Neural cell (in vitro differentiated cells): ENCODE data around the gene PGAM2. TPM values are rescaled to one million over a fixed set of nuclear protein-coding genes. Genes with fewer than 3 reads are reported as not detected.

Experiments
- H2AFZ ChIP-seq: fragments of 200-600, 300-800 bp; sonication (generic), shearing (Covaris generic); 2 replicates; pipeline ENCODE4 v1.6.0; 2014; ENCODE audit warnings: low read depth, mild to moderate bottlenecking, antibody characterized with exemption, low read length, moderate library complexity
- H3F3A ChIP-seq: fragments of 200-600 bp; shearing (Covaris generic); 2 replicates; pipeline ENCODE4 v1.6.1; 2016; ENCODE audit warnings: mild to moderate bottlenecking, moderate library complexity, mixed read lengths, antibody characterized with exemption, low read length; ENCODE audit not compliant: insufficient read depth, poor library complexity, severe bottlenecking
- H3K27ac ChIP-seq: fragments of 200-600, 300-800 bp; sonication (generic), shearing (Covaris generic); 2 replicates; pipeline ENCODE4 v1.5.1; 2014; ENCODE audit warnings: mild to moderate bottlenecking, low read length, moderate library complexity
- H3K27me3 ChIP-seq: fragments of 300-800, 200-600 bp; sonication (generic), shearing (Covaris generic); 2 replicates; pipeline ENCODE4 v1.6.0; 2014; ENCODE audit warnings: mild to moderate bottlenecking, low read depth, low read length, moderate library complexity; ENCODE audit not compliant: insufficient read depth
- H3K36me3 ChIP-seq: fragments of 300-800, 200-600 bp; sonication (generic), shearing (Covaris generic); 2 replicates; pipeline ENCODE4 v1.5.1; 2014; ENCODE audit warnings: mild to moderate bottlenecking, antibody characterized with exemption, low read length, moderate library complexity; ENCODE audit not compliant: insufficient read depth
- H3K4me2 ChIP-seq: fragments of 300-800, 200-600 bp; sonication (generic), shearing (Covaris generic); 2 replicates; pipeline ENCODE4 v1.6.0; 2014; ENCODE audit warnings: mild to moderate bottlenecking, low read length
- H3K4me3 ChIP-seq: fragments of 300-800, 200-600 bp; sonication (generic), shearing (Covaris generic); 2 replicates; pipeline ENCODE4 v1.5.1; 2014; ENCODE audit warnings: mild to moderate bottlenecking, low read length, moderate library complexity
- H3K79me2 ChIP-seq: fragments of 200-600 bp; shearing (Covaris generic); replicated peaks from 2 replicates; pipeline ENCODE4 v1.6.0; 2014; ENCODE audit warnings: mild to moderate bottlenecking, low read length, moderate library complexity; ENCODE audit not compliant: insufficient read depth
- H3K9ac ChIP-seq: fragments of 300-800, 200-600 bp; sonication (generic), shearing (Covaris generic); 2 replicates; pipeline ENCODE4 v1.6.1; 2016; ENCODE audit warnings: mild to moderate bottlenecking, low read length, mixed read lengths
- H3K9me2 ChIP-seq: fragments of 200-600 bp; shearing (Covaris generic); 2 replicates; pipeline ENCODE4 v1.6.1; 2016; ENCODE audit warnings: mild to moderate bottlenecking, low read length, mixed read lengths; ENCODE audit not compliant: insufficient read depth
- H3K9me3 ChIP-seq: fragments of 200-600, 300-800 bp; sonication (generic), shearing (Covaris generic); 2 replicates; pipeline ENCODE4 v1.6.1; 2016; ENCODE audit warnings: mild to moderate bottlenecking, mixed run types, low read length, moderate library complexity, mixed read lengths
- H4K20me1 ChIP-seq: fragments of 200-600 bp; shearing (Covaris generic); 2 replicates; pipeline ENCODE4 v1.6.1; 2016; ENCODE audit warnings: mild to moderate bottlenecking, mixed run types; ENCODE audit not compliant: insufficient read depth
- CTCF ChIP-seq: fragments of 450-650 bp; IDR thresholded peaks from 2 replicates; pipeline ENCODE4 v1.5.1; 2014; ENCODE audit warnings: antibody characterized with exemption, mild to moderate bottlenecking, moderate library complexity; ENCODE audit not compliant: poor library complexity, severe bottlenecking
- EP300 ChIP-seq: fragments of 450-650 bp; conservative IDR thresholded peaks from 2 replicates; pipeline ENCODE4 v1.6.1; 2014; ENCODE audit warnings: antibody characterized with exemption, mild to moderate bottlenecking, moderate library complexity; ENCODE audit not compliant: poor library complexity, severe bottlenecking
- EZH2 ChIP-seq: fragments of 200-600, 300-800 bp; shearing (Covaris generic), sonication (generic); IDR thresholded peaks from 2 replicates; pipeline ENCODE4 v1.6.1; 2014; ENCODE audit warnings: antibody characterized with exemption, low read length, borderline replicate concordance, mild to moderate bottlenecking; ENCODE audit not compliant: insufficient read depth, poor library complexity, severe bottlenecking
- MXI1 ChIP-seq: fragments of 450-650 bp; conservative IDR thresholded peaks from 2 replicates; pipeline ENCODE4 v1.6.1; 2014; ENCODE audit warnings: antibody characterized with exemption, mild to moderate bottlenecking; ENCODE audit not compliant: poor library complexity, severe bottlenecking
- POLR2AphosphoS5 ChIP-seq: IDR thresholded peaks from 2 replicates; pipeline ENCODE4 v1.6.1; 2012
- RAD21 ChIP-seq: fragments of 450-650 bp; conservative IDR thresholded peaks from 2 replicates; pipeline ENCODE4 v1.6.1; 2014; ENCODE audit warnings: antibody characterized with exemption, mild to moderate bottlenecking, moderate library complexity
- REST ChIP-seq: IDR thresholded peaks from 2 replicates; pipeline ENCODE4 v1.6.1; 2012; ENCODE audit warnings: borderline replicate concordance
- SMC3 ChIP-seq: fragments of 450-650 bp; conservative IDR thresholded peaks from 2 replicates; pipeline ENCODE4 v1.6.1; 2014; ENCODE audit warnings: antibody characterized with exemption, mild to moderate bottlenecking, moderate library complexity; ENCODE audit not compliant: poor library complexity
- TAF1 ChIP-seq: IDR thresholded peaks from 2 replicates; pipeline ENCODE4 v1.6.1; 2012; ENCODE audit warnings: low read depth
- polyA plus RNA-seq: library from polyadenylated mRNA; depleted of rRNA; stranded (reverse); fragments of >200 nt; gene quantifications from 2 replicates; pipeline ENCODE4 v1.2.3, GENCODE V29; 2014

Gene PGAM2
- polyA plus RNA-seq, 1 donor from 2014 or later, result not detected

- Histone ChIP-seq H3K27ac (no peak overlapping the region), H3K9ac (no peak overlapping the region), H3K79me2 (no peaks in the 10 kb centered on the region), H3K9me3 (no peaks in the 10 kb centered on the region), H3F3A (no peaks in the 10 kb centered on the region), H3K4me2 (no peak overlapping the region), H2AFZ (no peak overlapping the region), H3K9me2 (no peaks in the 10 kb centered on the region), H3K4me3 (no peak overlapping the region), H3K36me3 (no peaks in the 10 kb centered on the region), H4K20me1 (no peaks in the 10 kb centered on the region), H3K27me3 (no peaks in the 10 kb centered on the region)
- TF ChIP-seq EZH2, result no peak
- no peak for TF ChIP-seq MXI1
- no peak for TF ChIP-seq RAD21
- TF ChIP-seq TAF1, result no peak
- TF ChIP-seq SMC3, result no peak
- no peak for TF ChIP-seq REST
- no peak for TF ChIP-seq EP300
- no peak for TF ChIP-seq POLR2AphosphoS5
- TF ChIP-seq CTCF, result no peak
Measured at GRCh38 chr7:44063547-44063893, 1.8 kb downstream of the PGAM2 start.

GRCh38 chr7:44062903-44063295 lies 2.5 kb downstream of the PGAM2 start:
- H3K9ac ChIP-seq, result no peak overlapping the region
- no peaks in the 10 kb centered on the region for H4K20me1 ChIP-seq
- H3K27me3 ChIP-seq, result no peaks in the 10 kb centered on the region
- H3K36me3 ChIP-seq, result no peaks in the 10 kb centered on the region
- no peak overlapping the region for H3K27ac ChIP-seq
- H3K4me3 ChIP-seq, result no peak overlapping the region
- no peaks in the 10 kb centered on the region for H3K9me3 ChIP-seq
- TF ChIP-seq SMC3 (no peak), EZH2 (no peak), MXI1 (no peak)
- H3K9me2 ChIP-seq, result no peaks in the 10 kb centered on the region
- no peaks in the 10 kb centered on the region for H3F3A ChIP-seq
- no peak overlapping the region for H3K4me2 ChIP-seq
- no peaks in the 10 kb centered on the region for H3K79me2 ChIP-seq
- no peak overlapping the region for H2AFZ ChIP-seq
